Neural crest cell (in vitro differentiated cells): Measurements from ENCODE around the gene SLC5A11. TPM values are rescaled to one million over a fixed set of nuclear protein-coding genes. Genes with fewer than 3 reads are reported as not detected.

Experiments
- DNase-seq: peaks from one replicate; pipeline ENCODE4 v3.0.0; 2021; ENCODE audit warnings: low read depth, mixed read lengths, low spot score
- H3K27ac Mint-ChIP-seq: one replicate; pipeline ENCODE4 v1.8.0; 2021; ENCODE audit warnings: mild to moderate bottlenecking, mixed read lengths; ENCODE audit not compliant: unreplicated experiment
- H3K27me3 Mint-ChIP-seq: 2 replicates; pipeline ENCODE4 v1.8.0; 2021; ENCODE audit warnings: low read depth, mild to moderate bottlenecking, mixed read lengths
- H3K36me3 Mint-ChIP-seq: 2 replicates; pipeline ENCODE4 v1.8.0; 2021; ENCODE audit warnings: low read depth, mild to moderate bottlenecking, mixed read lengths
- H3K4me1 Mint-ChIP-seq: 2 replicates; pipeline ENCODE4 v1.8.0; 2021; ENCODE audit warnings: mixed read lengths
- H3K4me3 Mint-ChIP-seq: one replicate; pipeline ENCODE4 v1.8.0; 2021; ENCODE audit warnings: mild to moderate bottlenecking, mixed read lengths
- H3K9me3 Mint-ChIP-seq: 2 replicates; pipeline ENCODE4 v1.8.0; 2021; ENCODE audit warnings: mixed read lengths
- total RNA-seq: library from RNA; stranded (reverse); gene quantifications from 2 replicates; pipeline ENCODE4 v1.2.1, GENCODE V29; 2021
- TF ChIP-seq, protein P1 (sequence below): fragments of 200-600 bp; sonication (generic); conservative IDR thresholded peaks from 2 replicates; pipeline ENCODE4 v1.5.0; 2021; ENCODE audit warnings: antibody characterized with exemption, mild to moderate bottlenecking

The SLC5A11 gene
- total RNA-seq, 1 donor from 2014 or later = not detected

GRCh38 chr16:24851700-24852099 is 5.9 kb downstream of the SLC5A11 start:
- peaks cover 5% of the 10 kb centered on the region for H3K27me3 Mint-ChIP-seq
- no peaks in the 10 kb centered on the region for H3K4me1 Mint-ChIP-seq
- H3K36me3 Mint-ChIP-seq = no peaks in the 10 kb centered on the region
- H3K27ac Mint-ChIP-seq = no peak overlapping the region
- DNase-seq = no peak
- no peak overlapping the region for H3K4me3 Mint-ChIP-seq
- TF ChIP-seq, protein P1, sequence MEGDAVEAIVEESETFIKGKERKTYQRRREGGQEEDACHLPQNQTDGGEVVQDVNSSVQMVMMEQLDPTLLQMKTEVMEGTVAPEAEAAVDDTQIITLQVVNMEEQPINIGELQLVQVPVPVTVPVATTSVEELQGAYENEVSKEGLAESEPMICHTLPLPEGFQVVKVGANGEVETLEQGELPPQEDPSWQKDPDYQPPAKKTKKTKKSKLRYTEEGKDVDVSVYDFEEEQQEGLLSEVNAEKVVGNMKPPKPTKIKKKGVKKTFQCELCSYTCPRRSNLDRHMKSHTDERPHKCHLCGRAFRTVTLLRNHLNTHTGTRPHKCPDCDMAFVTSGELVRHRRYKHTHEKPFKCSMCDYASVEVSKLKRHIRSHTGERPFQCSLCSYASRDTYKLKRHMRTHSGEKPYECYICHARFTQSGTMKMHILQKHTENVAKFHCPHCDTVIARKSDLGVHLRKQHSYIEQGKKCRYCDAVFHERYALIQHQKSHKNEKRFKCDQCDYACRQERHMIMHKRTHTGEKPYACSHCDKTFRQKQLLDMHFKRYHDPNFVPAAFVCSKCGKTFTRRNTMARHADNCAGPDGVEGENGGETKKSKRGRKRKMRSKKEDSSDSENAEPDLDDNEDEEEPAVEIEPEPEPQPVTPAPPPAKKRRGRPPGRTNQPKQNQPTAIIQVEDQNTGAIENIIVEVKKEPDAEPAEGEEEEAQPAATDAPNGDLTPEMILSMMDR = no peak
- H3K9me3 Mint-ChIP-seq = no peaks in the 10 kb centered on the region

DNA sequence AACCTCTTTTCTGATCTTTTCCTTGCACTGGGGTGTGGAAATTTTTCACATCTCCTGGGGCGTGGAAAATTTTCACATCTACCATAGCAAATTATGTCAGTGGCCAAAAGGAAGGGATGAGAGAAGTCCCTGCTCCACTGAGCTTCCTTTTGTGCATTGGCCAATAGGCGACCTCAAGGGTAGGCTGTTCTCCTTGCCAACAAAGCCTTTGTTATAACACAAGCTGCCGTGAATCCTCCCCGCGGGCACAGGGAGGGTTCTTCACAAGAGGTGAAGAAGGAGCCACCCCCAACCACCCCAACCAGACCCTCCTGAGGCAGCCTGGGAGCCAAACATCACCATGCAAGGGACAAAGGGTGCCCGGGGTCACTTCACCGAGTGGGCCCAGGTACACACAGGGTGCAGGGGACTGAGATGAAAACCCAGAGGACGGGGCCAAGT is 6.5 kb downstream of the SLC5A11 start:
- H3K4me1 Mint-ChIP-seq = no peaks in the 10 kb centered on the region
- no peak overlapping the region for H3K27ac Mint-ChIP-seq
- H3K27me3 Mint-ChIP-seq = peaks cover 3% of the 10 kb centered on the region
- H3K9me3 Mint-ChIP-seq = no peaks in the 10 kb centered on the region
- DNase-seq = no peak
- H3K36me3 Mint-ChIP-seq = no peaks in the 10 kb centered on the region
- TF ChIP-seq, protein P1 = no peak
- no peak overlapping the region for H3K4me3 Mint-ChIP-seq

DNA sequence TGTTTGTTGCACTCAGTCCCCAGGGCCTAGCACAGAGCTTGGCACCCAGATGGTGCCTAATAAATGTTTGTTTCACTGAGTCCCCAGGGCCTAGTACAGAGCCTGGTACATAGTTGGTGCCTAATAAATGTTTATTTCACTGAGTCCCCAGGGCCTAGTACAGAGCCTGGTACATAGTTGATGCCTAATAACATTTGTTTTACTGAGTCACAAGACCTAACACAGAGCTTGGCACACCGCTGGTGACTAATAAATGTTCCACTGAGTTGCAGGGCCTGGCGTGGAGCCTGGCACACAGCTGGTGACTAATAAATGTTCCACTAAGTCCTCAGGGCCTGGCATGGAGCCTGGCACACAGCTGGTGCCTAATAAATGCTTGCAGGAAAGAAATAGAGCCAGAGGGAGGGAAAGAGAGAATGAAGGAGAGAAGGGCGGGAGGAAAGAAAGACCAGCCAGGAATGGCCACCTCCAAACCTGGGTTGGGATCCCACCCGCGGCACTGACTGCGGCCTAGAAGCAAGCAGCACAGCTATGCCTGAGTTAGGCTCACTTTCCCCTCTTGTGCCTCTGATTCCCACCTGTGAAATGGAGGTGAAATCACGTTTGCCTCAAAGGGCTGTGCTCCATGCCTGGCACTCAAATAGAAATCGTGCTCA is 7.5 kb downstream of the SLC5A11 start:
- no peaks in the 10 kb centered on the region for H3K36me3 Mint-ChIP-seq
- TF ChIP-seq, protein P1 = no peak

DNA sequence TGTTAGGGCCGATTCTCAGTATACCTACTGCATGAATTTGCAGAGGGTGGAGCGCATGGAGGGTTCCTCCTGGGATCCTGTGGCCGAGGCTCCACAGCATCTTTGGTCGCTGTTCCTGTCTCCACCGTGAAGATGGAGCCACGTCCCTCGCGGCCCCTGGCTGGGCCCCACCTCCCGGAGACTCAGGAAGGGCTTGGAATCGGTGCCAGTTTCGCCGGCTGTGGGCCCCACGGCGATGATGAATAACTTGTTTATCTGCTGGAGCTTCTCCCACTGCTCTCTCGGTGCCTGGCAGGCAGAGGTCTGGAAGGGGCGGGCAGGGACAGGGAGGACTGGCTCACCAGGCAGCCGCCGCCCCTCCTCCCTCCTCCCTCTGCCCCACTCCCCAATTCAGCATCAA is 8.1 kb downstream of the SLC5A11 start:
- H3K36me3 Mint-ChIP-seq = no peaks in the 10 kb centered on the region
- H3K4me3 Mint-ChIP-seq = no peak overlapping the region
- no peak overlapping the region for H3K27ac Mint-ChIP-seq
- DNase-seq = no peak
- TF ChIP-seq, protein P1 = no peak
- peaks cover 5% of the 10 kb centered on the region for H3K27me3 Mint-ChIP-seq
- no peaks in the 10 kb centered on the region for H3K4me1 Mint-ChIP-seq
- H3K9me3 Mint-ChIP-seq = no peaks in the 10 kb centered on the region

More for the DNA sequence above, 7.5 kb downstream of the SLC5A11 start:
- no peaks in the 10 kb centered on the region for H3K4me1 Mint-ChIP-seq
- no peak overlapping the region for H3K4me3 Mint-ChIP-seq
- H3K9me3 Mint-ChIP-seq = no peaks in the 10 kb centered on the region
- no peak overlapping the region for H3K27ac Mint-ChIP-seq
- DNase-seq = no peak
- H3K27me3 Mint-ChIP-seq = peaks cover under 1% of the 10 kb centered on the region

GRCh38 chr16:24854607-24855171 is 8.9 kb downstream of the SLC5A11 start:
- no peaks in the 10 kb centered on the region for H3K4me1 Mint-ChIP-seq
- no peaks in the 10 kb centered on the region for H3K36me3 Mint-ChIP-seq
- no peak overlapping the region for H3K27ac Mint-ChIP-seq
- H3K9me3 Mint-ChIP-seq = no peaks in the 10 kb centered on the region
- DNase-seq = no peak
- no peak overlapping the region for H3K4me3 Mint-ChIP-seq
- TF ChIP-seq, protein P1 = no peak
- peaks cover 5% of the 10 kb centered on the region for H3K27me3 Mint-ChIP-seq
